Neural cell (in vitro differentiated cells): ENCODE data around the gene DNAH5. TPM values are rescaled to one million over a fixed set of nuclear protein-coding genes. Genes with fewer than 3 reads are reported as not detected.

ENCODE experiments used
- H2AFZ ChIP-seq: fragments of 200-600, 300-800 bp; sonication (generic), shearing (Covaris generic); 2 replicates; pipeline ENCODE4 v1.6.0; 2014; ENCODE audit warnings: low read depth, mild to moderate bottlenecking, antibody characterized with exemption, low read length, moderate library complexity
- H3F3A ChIP-seq: fragments of 200-600 bp; shearing (Covaris generic); 2 replicates; pipeline ENCODE4 v1.6.1; 2016; ENCODE audit warnings: mild to moderate bottlenecking, moderate library complexity, mixed read lengths, antibody characterized with exemption, low read length; ENCODE audit not compliant: insufficient read depth, poor library complexity, severe bottlenecking
- H3K27ac ChIP-seq: fragments of 200-600, 300-800 bp; sonication (generic), shearing (Covaris generic); 2 replicates; pipeline ENCODE4 v1.5.1; 2014; ENCODE audit warnings: mild to moderate bottlenecking, low read length, moderate library complexity
- H3K27me3 ChIP-seq: fragments of 300-800, 200-600 bp; sonication (generic), shearing (Covaris generic); 2 replicates; pipeline ENCODE4 v1.6.0; 2014; ENCODE audit warnings: mild to moderate bottlenecking, low read depth, low read length, moderate library complexity; ENCODE audit not compliant: insufficient read depth
- H3K36me3 ChIP-seq: fragments of 300-800, 200-600 bp; sonication (generic), shearing (Covaris generic); 2 replicates; pipeline ENCODE4 v1.5.1; 2014; ENCODE audit warnings: mild to moderate bottlenecking, antibody characterized with exemption, low read length, moderate library complexity; ENCODE audit not compliant: insufficient read depth
- H3K4me2 ChIP-seq: fragments of 300-800, 200-600 bp; sonication (generic), shearing (Covaris generic); 2 replicates; pipeline ENCODE4 v1.6.0; 2014; ENCODE audit warnings: mild to moderate bottlenecking, low read length
- H3K4me3 ChIP-seq: fragments of 300-800, 200-600 bp; sonication (generic), shearing (Covaris generic); 2 replicates; pipeline ENCODE4 v1.5.1; 2014; ENCODE audit warnings: mild to moderate bottlenecking, low read length, moderate library complexity
- H3K79me2 ChIP-seq: fragments of 200-600 bp; shearing (Covaris generic); replicated peaks from 2 replicates; pipeline ENCODE4 v1.6.0; 2014; ENCODE audit warnings: mild to moderate bottlenecking, low read length, moderate library complexity; ENCODE audit not compliant: insufficient read depth
- H3K9ac ChIP-seq: fragments of 300-800, 200-600 bp; sonication (generic), shearing (Covaris generic); 2 replicates; pipeline ENCODE4 v1.6.1; 2016; ENCODE audit warnings: mild to moderate bottlenecking, low read length, mixed read lengths
- H3K9me2 ChIP-seq: fragments of 200-600 bp; shearing (Covaris generic); 2 replicates; pipeline ENCODE4 v1.6.1; 2016; ENCODE audit warnings: mild to moderate bottlenecking, low read length, mixed read lengths; ENCODE audit not compliant: insufficient read depth
- H3K9me3 ChIP-seq: fragments of 200-600, 300-800 bp; sonication (generic), shearing (Covaris generic); 2 replicates; pipeline ENCODE4 v1.6.1; 2016; ENCODE audit warnings: mild to moderate bottlenecking, mixed run types, low read length, moderate library complexity, mixed read lengths
- H4K20me1 ChIP-seq: fragments of 200-600 bp; shearing (Covaris generic); 2 replicates; pipeline ENCODE4 v1.6.1; 2016; ENCODE audit warnings: mild to moderate bottlenecking, mixed run types; ENCODE audit not compliant: insufficient read depth
- CTCF ChIP-seq: fragments of 450-650 bp; IDR thresholded peaks from 2 replicates; pipeline ENCODE4 v1.5.1; 2014; ENCODE audit warnings: antibody characterized with exemption, mild to moderate bottlenecking, moderate library complexity; ENCODE audit not compliant: poor library complexity, severe bottlenecking
- EP300 ChIP-seq: fragments of 450-650 bp; conservative IDR thresholded peaks from 2 replicates; pipeline ENCODE4 v1.6.1; 2014; ENCODE audit warnings: antibody characterized with exemption, mild to moderate bottlenecking, moderate library complexity; ENCODE audit not compliant: poor library complexity, severe bottlenecking
- EZH2 ChIP-seq: fragments of 200-600, 300-800 bp; shearing (Covaris generic), sonication (generic); IDR thresholded peaks from 2 replicates; pipeline ENCODE4 v1.6.1; 2014; ENCODE audit warnings: antibody characterized with exemption, low read length, borderline replicate concordance, mild to moderate bottlenecking; ENCODE audit not compliant: insufficient read depth, poor library complexity, severe bottlenecking
- MXI1 ChIP-seq: fragments of 450-650 bp; conservative IDR thresholded peaks from 2 replicates; pipeline ENCODE4 v1.6.1; 2014; ENCODE audit warnings: antibody characterized with exemption, mild to moderate bottlenecking; ENCODE audit not compliant: poor library complexity, severe bottlenecking
- POLR2AphosphoS5 ChIP-seq: IDR thresholded peaks from 2 replicates; pipeline ENCODE4 v1.6.1; 2012
- RAD21 ChIP-seq: fragments of 450-650 bp; conservative IDR thresholded peaks from 2 replicates; pipeline ENCODE4 v1.6.1; 2014; ENCODE audit warnings: antibody characterized with exemption, mild to moderate bottlenecking, moderate library complexity
- REST ChIP-seq: IDR thresholded peaks from 2 replicates; pipeline ENCODE4 v1.6.1; 2012; ENCODE audit warnings: borderline replicate concordance
- SMC3 ChIP-seq: fragments of 450-650 bp; conservative IDR thresholded peaks from 2 replicates; pipeline ENCODE4 v1.6.1; 2014; ENCODE audit warnings: antibody characterized with exemption, mild to moderate bottlenecking, moderate library complexity; ENCODE audit not compliant: poor library complexity
- TAF1 ChIP-seq: IDR thresholded peaks from 2 replicates; pipeline ENCODE4 v1.6.1; 2012; ENCODE audit warnings: low read depth
- polyA plus RNA-seq: library from polyadenylated mRNA; depleted of rRNA; stranded (reverse); fragments of >200 nt; gene quantifications from 2 replicates; pipeline ENCODE4 v1.2.3, GENCODE V29; 2014

Gene DNAH5
- polyA plus RNA-seq, 1 donor from 2014 or later: 12.8 TPM

- Histone ChIP-seq H3K4me3 (no peak overlapping the region), H3F3A (no peaks in the 10 kb centered on the region), H3K9me2 (no peaks in the 10 kb centered on the region), H3K27me3 (no peaks in the 10 kb centered on the region), H3K4me2 (no peak overlapping the region), H3K79me2 (no peaks in the 10 kb centered on the region), H3K27ac (no peak overlapping the region), H3K9ac (no peak overlapping the region), H2AFZ (no peak overlapping the region), H3K36me3 (no peaks in the 10 kb centered on the region), H3K9me3 (no peaks in the 10 kb centered on the region), H4K20me1 (no peaks in the 10 kb centered on the region)
- TF ChIP-seq EZH2: no peak
Measured at GRCh38 chr5:13946111-13946510, 1.6 kb upstream of the DNAH5 start.

GRCh38 chr5:13945271-13945670 is 783 bp upstream of the DNAH5 start:
- Histone ChIP-seq H3K9ac (no peak overlapping the region), H3K9me3 (no peaks in the 10 kb centered on the region), H3K4me2 (no peak overlapping the region), H3K27ac (no peak overlapping the region), H3K36me3 (no peaks in the 10 kb centered on the region), H3K79me2 (no peaks in the 10 kb centered on the region), H4K20me1 (no peaks in the 10 kb centered on the region), H3F3A (no peaks in the 10 kb centered on the region), H3K4me3 (no peak overlapping the region), H3K9me2 (no peaks in the 10 kb centered on the region), H3K27me3 (no peaks in the 10 kb centered on the region), H2AFZ (no peak overlapping the region)
- TF ChIP-seq CTCF (no peak), MXI1 (no peak), REST (no peak), POLR2AphosphoS5 (no peak), EZH2 (no peak), SMC3 (no peak), TAF1 (no peak), RAD21 (no peak), EP300 (no peak)

- Histone ChIP-seq H3K9ac (no peak overlapping the region), H3K4me3 (no peak overlapping the region), H3K4me2 (no peak overlapping the region), H3K9me3 (no peaks in the 10 kb centered on the region), H3K27ac (no peak overlapping the region), H3K79me2 (no peaks in the 10 kb centered on the region), H2AFZ (no peak overlapping the region), H3K9me2 (no peaks in the 10 kb centered on the region), H4K20me1 (no peaks in the 10 kb centered on the region), H3F3A (no peaks in the 10 kb centered on the region), H3K36me3 (no peaks in the 10 kb centered on the region), H3K27me3 (no peaks in the 10 kb centered on the region)
- TF ChIP-seq CTCF (no peak), RAD21 (no peak), POLR2AphosphoS5 (no peak), MXI1 (no peak), TAF1 (no peak), REST (no peak), EZH2 (no peak)
Measured at GRCh38 chr5:13943676-13944075, 812 bp downstream of the DNAH5 start.
